MG63 (cell line): ENCODE results near the gene FAM120A. TPM values are rescaled to one million over a fixed set of nuclear protein-coding genes. Genes with fewer than 3 reads are reported as not detected.
"Not testable (repeated sequence)": the region's sequence is repeated elsewhere in the genome, so short reads cannot be mapped to it uniquely, and the experiment has no call there.

ENCODE experiments used
- DNase-seq: peaks from one replicate; pipeline ENCODE4 v3.0.0-alpha.2; 2020
- H3K27me3 ChIP-seq: fragments of 250-450 bp; sonication (Bioruptor Pico); 2 replicates; pipeline ENCODE4 v1.5.1; 2020; ENCODE audit warnings: mild to moderate bottlenecking, moderate library complexity
- H3K36me3 ChIP-seq: fragments of 250-450 bp; sonication (Bioruptor Pico); 2 replicates; pipeline ENCODE4 v1.5.1; 2020; ENCODE audit warnings: mild to moderate bottlenecking, moderate library complexity
- H3K4me3 ChIP-seq: fragments of 250-450 bp; sonication (Bioruptor Pico); 2 replicates; pipeline ENCODE4 v1.5.1; 2020; ENCODE audit warnings: mild to moderate bottlenecking, moderate library complexity
- H3K9me3 ChIP-seq: fragments of 250-450 bp; sonication (Bioruptor Pico); 2 replicates; pipeline ENCODE4 v1.5.1; 2020; ENCODE audit warnings: mild to moderate bottlenecking, moderate library complexity
- total RNA-seq: library from RNA; depleted of rRNA; stranded (reverse); fragments of >200 nt; shearing (Covaris generic); gene quantifications from 2 replicates; pipeline ENCODE4 v1.2.3, GENCODE V29; 2014; ENCODE audit warnings: low replicate concordance

The FAM120A gene
- total RNA-seq, 1 experiment from 2014 or later = 44.1 TPM

- Histone ChIP-seq H3K4me3 (no peak overlapping the region), H3K9me3 (no peaks in the 10 kb centered on the region), H3K27me3 (no peaks in the 10 kb centered on the region), H3K36me3 (peaks cover 34% of the 10 kb centered on the region)
- DNase-seq = no peak
These were observed 29.3 kb downstream of the FAM120A start for GRCh38 chr9:93480728-93481324.

GRCh38 chr9:93483497-93483896 is 32.0 kb downstream of the FAM120A start:
- H3K9me3 ChIP-seq = no peaks in the 10 kb centered on the region
- peaks cover 32% of the 10 kb centered on the region for H3K36me3 ChIP-seq
- no peaks in the 10 kb centered on the region for H3K27me3 ChIP-seq
- H3K4me3 ChIP-seq = no peak overlapping the region
- DNase-seq = no peak

- DNase-seq = no peak
- no peaks in the 10 kb centered on the region for H3K9me3 ChIP-seq
- peaks cover 41% of the 10 kb centered on the region for H3K36me3 ChIP-seq
- no peak overlapping the region for H3K4me3 ChIP-seq
- H3K27me3 ChIP-seq = no peaks in the 10 kb centered on the region
These were observed 34.8 kb downstream of the FAM120A start for GRCh38 chr9:93486268-93486667.

- H3K36me3 ChIP-seq = peaks cover 45% of the 10 kb centered on the region
- no peak overlapping the region for H3K4me3 ChIP-seq
- no peaks in the 10 kb centered on the region for H3K9me3 ChIP-seq
- DNase-seq = no peak
- H3K27me3 ChIP-seq = no peaks in the 10 kb centered on the region
These were observed 36.8 kb downstream of the FAM120A start for GRCh38 chr9:93488244-93488643.

GRCh38 chr9:93491593-93492232 is 40.2 kb downstream of the FAM120A start:
- Histone ChIP-seq H3K27me3 (no peaks in the 10 kb centered on the region), H3K4me3 (no peak overlapping the region), H3K9me3 (no peaks in the 10 kb centered on the region), H3K36me3 (peaks cover 47% of the 10 kb centered on the region)
- no peak for DNase-seq

- H3K27me3 ChIP-seq = no peaks in the 10 kb centered on the region
- no peak overlapping the region for H3K4me3 ChIP-seq
- DNase-seq = no peak
- H3K36me3 ChIP-seq = peaks cover 49% of the 10 kb centered on the region
- no peaks in the 10 kb centered on the region for H3K9me3 ChIP-seq
These were observed 40.8 kb downstream of the FAM120A start for GRCh38 chr9:93492327-93492726.

- Histone ChIP-seq H3K4me3 (no peak overlapping the region), H3K9me3 (no peaks in the 10 kb centered on the region), H3K27me3 (no peaks in the 10 kb centered on the region), H3K36me3 (peaks cover 62% of the 10 kb centered on the region)
- DNase-seq = no peak
These were observed 42.5 kb downstream of the FAM120A start for GRCh38 chr9:93493949-93494348.

- H3K9me3 ChIP-seq = no peaks in the 10 kb centered on the region
- H3K36me3 ChIP-seq = peaks cover 69% of the 10 kb centered on the region
- no peak overlapping the region for H3K4me3 ChIP-seq
- no peak for DNase-seq
- no peaks in the 10 kb centered on the region for H3K27me3 ChIP-seq
These were observed 44.8 kb downstream of the FAM120A start for GRCh38 chr9:93496285-93496684.

GRCh38 chr9:93500571-93501298 is 49.2 kb downstream of the FAM120A start:
- DNase-seq = no peak
- H3K36me3 ChIP-seq = peaks cover 59% of the 10 kb centered on the region
- H3K4me3 ChIP-seq = no peak overlapping the region
- H3K9me3 ChIP-seq = no peaks in the 10 kb centered on the region
- H3K27me3 ChIP-seq = no peaks in the 10 kb centered on the region

GRCh38 chr9:93501406-93501805 is 49.9 kb downstream of the FAM120A start:
- peaks cover 53% of the 10 kb centered on the region for H3K36me3 ChIP-seq
- H3K9me3 ChIP-seq = no peaks in the 10 kb centered on the region
- H3K27me3 ChIP-seq = no peaks in the 10 kb centered on the region
- H3K4me3 ChIP-seq = no peak overlapping the region
- no peak for DNase-seq

GRCh38 chr9:93503381-93503780 is 51.9 kb downstream of the FAM120A start:
- no peak overlapping the region for H3K4me3 ChIP-seq
- DNase-seq = no peak
- H3K27me3 ChIP-seq = no peaks in the 10 kb centered on the region
- H3K9me3 ChIP-seq = no peaks in the 10 kb centered on the region
- peaks cover 34% of the 10 kb centered on the region for H3K36me3 ChIP-seq

GRCh38 chr9:93505541-93506132 is 54.2 kb downstream of the FAM120A start:
- DNase-seq = no peak
- no peak overlapping the region for H3K4me3 ChIP-seq
- H3K9me3 ChIP-seq = no peaks in the 10 kb centered on the region
- H3K27me3 ChIP-seq = no peaks in the 10 kb centered on the region
- peaks cover 15% of the 10 kb centered on the region for H3K36me3 ChIP-seq

- Histone ChIP-seq H3K27me3 (no peaks in the 10 kb centered on the region), H3K36me3 (peaks cover 4% of the 10 kb centered on the region), H3K9me3 (no peaks in the 10 kb centered on the region), H3K4me3 (no peak overlapping the region)
- no peak for DNase-seq
These were observed 56.3 kb downstream of the FAM120A start for GRCh38 chr9:93507768-93508167.

GRCh38 chr9:93508207-93508606 is 56.7 kb downstream of the FAM120A start:
- no peak for DNase-seq
- Histone ChIP-seq H3K36me3 (peaks cover 4% of the 10 kb centered on the region), H3K9me3 (no peaks in the 10 kb centered on the region), H3K4me3 (no peak overlapping the region), H3K27me3 (no peaks in the 10 kb centered on the region)

- Histone ChIP-seq H3K36me3 (peaks cover 3% of the 10 kb centered on the region; the same call in 1 of the 2 replicates), H3K9me3 (no peaks in the 10 kb centered on the region), H3K4me3 (no peak overlapping the region), H3K27me3 (no peaks in the 10 kb centered on the region)
- no peak for DNase-seq
These were observed 57.6 kb downstream of the FAM120A start for GRCh38 chr9:93509084-93509483.

GRCh38 chr9:93510041-93510440 is 58.6 kb downstream of the FAM120A start:
- Histone ChIP-seq H3K4me3 (no peak overlapping the region), H3K9me3 (no peaks in the 10 kb centered on the region), H3K27me3 (no peaks in the 10 kb centered on the region), H3K36me3 (peaks cover 3% of the 10 kb centered on the region; the same call in 1 of the 2 replicates)
- no peak for DNase-seq

- H3K9me3 ChIP-seq, H3K36me3 ChIP-seq, H3K4me3 ChIP-seq, H3K27me3 ChIP-seq: not testable (repeated sequence)
- DNase-seq = peak; percentile 52
These were observed 59.7 kb downstream of the FAM120A start for GRCh38 chr9:93511228-93511627.
